ENCODE data around the gene OXCT1. TPM values are rescaled to one million over a fixed set of nuclear protein-coding genes. Genes with fewer than 3 reads are reported as not detected.
"Not testable (repeated sequence)": the region's sequence is repeated elsewhere in the genome, so short reads cannot be mapped to it uniquely, and the experiment has no call there.

The OXCT1 gene
- total and polyA plus RNA-seq, 2 donors from 2014 or later = 20.5 to 42.7 TPM

- FAIRE-seq (peak; percentile 41), DNase-seq (no peak)
- H3K4me3 ChIP-seq (ENCODE audit: low read length in 3 of 3) = no peak overlapping the region
- H3K4me1 ChIP-seq (ENCODE audit: control insufficient read depth in 2 of 3, insufficient read depth in 2 of 3, low read depth in 1 of 3, low read length in 3 of 3) = no peaks in the 10 kb centered on the region
- H3K9ac ChIP-seq (ENCODE audit: low read length in 3 of 3) = no peak overlapping the region
- H3K27ac ChIP-seq (ENCODE audit: low read depth in 2 of 2, low read length in 2 of 2) = no peak overlapping the region
- intact Hi-C loops (cut with DNase I) = no loop called here
- H3K27me3 ChIP-seq (ENCODE audit: control insufficient read depth, insufficient read depth, low read length) = no peaks in the 10 kb centered on the region
- H3K36me3 ChIP-seq (ENCODE audit: control insufficient read depth in 2 of 3, insufficient read depth in 3 of 3, low read length in 3 of 3) = no peaks in the 10 kb centered on the region
- no peak for TF ChIP-seq CTCF (IDR thresholded peaks at IDR 0.05; ENCODE audit: borderline replicate concordance, extremely low read depth, insufficient read depth)
- no peaks in the 10 kb centered on the region for H3K9me3 ChIP-seq (ENCODE audit: control insufficient read depth in 2 of 3, insufficient read depth in 1 of 3, low read length in 3 of 3)
Observed at GRCh38 chr5:41815663-41816229, 54.5 kb downstream of the OXCT1 start.

GRCh38 chr5:41815261-41815660 lies 55.0 kb downstream of the OXCT1 start:
- no peak overlapping the region for H3K9ac ChIP-seq (ENCODE audit: low read length in 3 of 3)
- H3K36me3 ChIP-seq (ENCODE audit: control insufficient read depth in 2 of 3, insufficient read depth in 3 of 3, low read length in 3 of 3) = no peaks in the 10 kb centered on the region
- no peak for DNase-seq
- H3K4me1 ChIP-seq (ENCODE audit: control insufficient read depth in 2 of 3, insufficient read depth in 2 of 3, low read depth in 1 of 3, low read length in 3 of 3) = no peaks in the 10 kb centered on the region
- no peak overlapping the region for H3K4me3 ChIP-seq (ENCODE audit: low read length in 3 of 3)
- no peaks in the 10 kb centered on the region for H3K9me3 ChIP-seq (ENCODE audit: control insufficient read depth in 2 of 3, insufficient read depth in 1 of 3, low read length in 3 of 3)
- no peak for TF ChIP-seq CTCF (IDR thresholded peaks at IDR 0.05; ENCODE audit: borderline replicate concordance, extremely low read depth, insufficient read depth)
- H3K27me3 ChIP-seq (ENCODE audit: control insufficient read depth, insufficient read depth, low read length) = no peaks in the 10 kb centered on the region
- intact Hi-C loops (cut with DNase I) = no loop called here
- no peak for FAIRE-seq
- H3K27ac ChIP-seq (ENCODE audit: low read depth in 2 of 2, low read length in 2 of 2) = no peak overlapping the region

- intact Hi-C loops (cut with DNase I); H3K27ac ChIP-seq (ENCODE audit: low read depth in 2 of 2, low read length in 2 of 2); DNase-seq; H3K4me3 ChIP-seq (ENCODE audit: low read length in 3 of 3); H3K36me3 ChIP-seq (ENCODE audit: control insufficient read depth in 2 of 3, insufficient read depth in 3 of 3, low read length in 3 of 3); H3K4me1 ChIP-seq (ENCODE audit: control insufficient read depth in 2 of 3, insufficient read depth in 2 of 3, low read depth in 1 of 3, low read length in 3 of 3); H3K9ac ChIP-seq (ENCODE audit: low read length in 3 of 3); H3K9me3 ChIP-seq (ENCODE audit: control insufficient read depth in 2 of 3, insufficient read depth in 1 of 3, low read length in 3 of 3); H3K27me3 ChIP-seq (ENCODE audit: control insufficient read depth, insufficient read depth, low read length); FAIRE-seq: not testable (repeated sequence)
Observed at GRCh38 chr5:41814306-41814705, 55.9 kb downstream of the OXCT1 start.

GRCh38 chr5:41812156-41812555 lies 58.1 kb downstream of the OXCT1 start:
- no peak overlapping the region for H3K27ac ChIP-seq (ENCODE audit: low read depth in 2 of 2, low read length in 2 of 2)
- H3K36me3 ChIP-seq (ENCODE audit: control insufficient read depth in 2 of 3, insufficient read depth in 3 of 3, low read length in 3 of 3) = no peaks in the 10 kb centered on the region
- TF ChIP-seq CTCF (IDR thresholded peaks at IDR 0.05; ENCODE audit: borderline replicate concordance, extremely low read depth, insufficient read depth) = no peak
- intact Hi-C loops (cut with DNase I) = no loop called here
- no peak for DNase-seq
- H3K4me3 ChIP-seq (ENCODE audit: low read length in 3 of 3) = no peak overlapping the region
- H3K27me3 ChIP-seq (ENCODE audit: control insufficient read depth, insufficient read depth, low read length) = no peaks in the 10 kb centered on the region
- no peak overlapping the region for H3K9ac ChIP-seq (ENCODE audit: low read length in 3 of 3)
- no peak for FAIRE-seq
- H3K4me1 ChIP-seq (ENCODE audit: control insufficient read depth in 2 of 3, insufficient read depth in 2 of 3, low read depth in 1 of 3, low read length in 3 of 3) = no peaks in the 10 kb centered on the region
- H3K9me3 ChIP-seq (ENCODE audit: control insufficient read depth in 2 of 3, insufficient read depth in 1 of 3, low read length in 3 of 3) = no peaks in the 10 kb centered on the region
